GM23338 (cell line): ENCODE results near the gene ADRB2.

Source experiments
- CREB1 ChIP-seq: fragments of 250-450 bp; sonication (Bioruptor Pico); IDR thresholded peaks from 2 replicates; pipeline ENCODE4 v1.5.0; 2020; ENCODE audit warnings: low read depth, mild to moderate bottlenecking, moderate library complexity
- CTCF ChIP-seq, 2 experiments: fragments of 200-600 bp in 1 of 2; sonication (generic) in 1 of 2; conservative IDR thresholded peaks; 2 replicates each; pipeline versions ENCODE4 v1.5.1 to v1.6.1; 2016 to 2017; ENCODE audit warnings: antibody characterized with exemption in 2 of 2, low read depth in 2 of 2, mild to moderate bottlenecking in 2 of 2, moderate library complexity in 1 of 2
- ETS1 ChIP-seq: IDR thresholded peaks from 2 replicates; pipeline ENCODE4 v1.6.1; 2016; ENCODE audit warnings: antibody characterized with exemption
- EZH2 ChIP-seq: fragments of 200-600 bp; sonication (generic); IDR thresholded peaks from one replicate; pipeline ENCODE4 v1.8.0; 2017; ENCODE audit warnings: antibody characterized with exemption, mild to moderate bottlenecking, low read depth; ENCODE audit not compliant: unreplicated experiment
- EZH2phosphoT487 ChIP-seq: fragments of 200-600 bp; sonication (generic); IDR thresholded peaks from one replicate; pipeline ENCODE4 v1.8.1; 2018; ENCODE audit warnings: antibody characterized with exemption; ENCODE audit not compliant: unreplicated experiment
- JUNB ChIP-seq: IDR thresholded peaks from one replicate; pipeline ENCODE4 v1.6.1; 2016; ENCODE audit warnings: antibody characterized with exemption; ENCODE audit not compliant: unreplicated experiment
- NANOG ChIP-seq: IDR thresholded peaks from 2 replicates; pipeline ENCODE4 v1.6.1; 2016; ENCODE audit warnings: antibody characterized with exemption, borderline replicate concordance
- POLR2AphosphoS5 ChIP-seq: IDR thresholded peaks from 2 replicates; pipeline ENCODE4 v1.6.1; 2016; ENCODE audit warnings: antibody characterized with exemption, low read depth
- REST ChIP-seq: IDR thresholded peaks from one replicate; pipeline ENCODE4 v1.6.1; 2018; ENCODE audit warnings: antibody characterized with exemption; ENCODE audit not compliant: unreplicated experiment
- STAT1 ChIP-seq: IDR thresholded peaks from one replicate; pipeline ENCODE4 v1.6.1; 2016; ENCODE audit warnings: antibody characterized with exemption; ENCODE audit not compliant: unreplicated experiment
- ZNF114 ChIP-seq: fragments of 250-450 bp; sonication (Bioruptor Pico); IDR thresholded peaks from 2 replicates; pipeline ENCODE4 v1.5.0; 2020; ENCODE audit warnings: mild to moderate bottlenecking, moderate library complexity
- ZNF331 ChIP-seq: fragments of 250-450 bp; sonication (Bioruptor Pico); IDR thresholded peaks from 2 replicates; pipeline ENCODE4 v1.5.0; 2020; ENCODE audit warnings: low read depth, mild to moderate bottlenecking, moderate library complexity
- ZNF462 ChIP-seq: fragments of 250-450 bp; sonication (Bioruptor Pico); IDR thresholded peaks from 2 replicates; pipeline ENCODE4 v1.5.0; 2020; ENCODE audit warnings: mild to moderate bottlenecking, moderate library complexity

- TF ChIP-seq EZH2phosphoT487 (no peak), CTCF (conservative IDR thresholded peaks at IDR 0.05; ENCODE audit: low read depth in 2 of 2) (no peak), EZH2 (no peak), ETS1 (no peak), REST (no peak), POLR2AphosphoS5 (no peak), STAT1 (no peak), ZNF331 (no peak), CREB1 (CRISPR knock-in tag) (no peak), JUNB (no peak), ZNF462 (CRISPR knock-in tag) (no peak), ZNF114 (CRISPR knock-in tag) (no peak), NANOG (no peak)
Measured at GRCh38 chr5:148833925-148834324, 7.5 kb downstream of the ADRB2 start.
